Uterus (tissue), 4 donors: ENCODE data around the gene HADH. TPM values are rescaled to one million over a fixed set of nuclear protein-coding genes. Genes with fewer than 3 reads are reported as not detected.
A peak's percentile ranks its signal among the peaks of the same experiment; 100 is the strongest.

Experiments
- DNase-seq, 2 donors: peaks; one replicate each; pipeline ENCODE4 v3.0.0-alpha.2; 2019 to 2020
- H3K27ac ChIP-seq, 2 donors: fragments of 200-600 bp; sonication (generic); 1 replicate in 1 of 2; 2 replicates in 1 of 2; pipeline ENCODE4 v1.5.1; 2016 to 2018
- H3K27me3 ChIP-seq, 2 donors: fragments of 200-600 bp; sonication (generic); one replicate each; pipeline ENCODE4 v1.5.1; 2018 to 2019; ENCODE audit warnings: control low read depth in 1 of 2
- H3K36me3 ChIP-seq, 2 donors: fragments of 200-600 bp; sonication (generic); one replicate each; pipeline ENCODE4 v1.5.1; 2019; ENCODE audit warnings: control low read depth in 1 of 2
- H3K4me1 ChIP-seq, 2 donors: fragments of 200-600 bp; sonication (generic); one replicate each; pipeline ENCODE4 v1.5.1; 2018 to 2019; ENCODE audit warnings: control low read depth in 1 of 2
- H3K4me3 ChIP-seq, 2 donors: fragments of 200-600 bp; sonication (generic); 1 replicate in 1 of 2; 2 replicates in 1 of 2; pipeline ENCODE4 v1.5.1; 2018 to 2019; ENCODE audit warnings: mild to moderate bottlenecking in 1 of 2
- H3K9me3 ChIP-seq, 2 donors: fragments of 200-600 bp; sonication (generic); one replicate each; pipeline ENCODE4 v1.5.1; 2019; ENCODE audit warnings: control low read depth in 1 of 2
- POLR2A ChIP-seq, 2 donors: fragments of 450-650 bp; IDR thresholded peaks; one replicate each; pipeline ENCODE4 v1.6.1; 2016; ENCODE audit warnings: antibody characterized with exemption in 2 of 2, mild to moderate bottlenecking in 1 of 2, moderate library complexity in 1 of 2
- intact Hi-C: fragments of 100-400 bp; cut with DNase I; formaldehyde crosslinking; loops from one replicate; pipeline ENCODE4 v1.15.1; 2023; ENCODE audit warnings: low total_unique reads
- total RNA-seq, 4 donors: library from RNA; depleted of rRNA in 3 of 4; stranded (reverse); fragments of >200 nt in 3 of 4; gene quantifications; one replicate each; pipeline versions ENCODE4 v1.1.0 to v1.2.4, GENCODE V29; 2014 to 2023
- TF ChIP-seq, protein P1 (sequence below), 4 experiments: fragments of 200-600 bp in 2 of 4; fragments of 450-650 bp in 2 of 4; sonication (generic) in 2 of 4; IDR thresholded peaks; one replicate each; pipeline ENCODE4 v1.5.1; 2016 to 2019; ENCODE audit warnings: antibody characterized with exemption in 4 of 4, mild to moderate bottlenecking in 2 of 4, moderate library complexity in 1 of 4
- donor health status: DM: yes; HTN: yes; CAD: no.

HADH gene
- total RNA-seq, 4 donors from 2014 or later, result 32.0 to 63.5 (median 50.0) TPM

DNA sequence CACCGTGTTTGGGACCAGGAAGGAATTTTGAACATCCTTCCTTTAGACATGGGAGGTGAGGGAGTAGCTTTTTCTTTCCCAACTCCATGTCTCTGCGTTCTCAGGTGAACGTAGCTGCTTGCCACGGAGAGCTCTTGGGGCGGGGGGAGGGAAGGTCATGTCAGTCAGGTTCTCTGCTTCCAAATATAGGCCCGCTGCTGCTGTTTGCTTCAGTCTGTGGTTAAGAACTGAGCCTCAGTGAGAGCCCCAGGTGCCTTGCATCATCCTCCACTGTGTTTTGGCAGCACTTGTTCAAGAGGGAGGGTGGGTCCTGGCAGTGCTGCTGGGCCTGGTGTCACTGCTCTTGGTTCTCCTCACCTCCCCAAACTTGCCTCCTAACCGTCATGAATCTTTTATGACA, 46.5 kb downstream of the HADH start:
- no peak overlapping the region for H3K27ac ChIP-seq
- DNase-seq, result peak in 1 of 2 donors; percentile 24
- intact Hi-C loops, result no loop called here
- H3K9me3 ChIP-seq, result no peaks in the 10 kb centered on the region
- TF ChIP-seq POLR2A (IDR thresholded peaks at IDR 0.05), result no peak
- TF ChIP-seq, protein P1, sequence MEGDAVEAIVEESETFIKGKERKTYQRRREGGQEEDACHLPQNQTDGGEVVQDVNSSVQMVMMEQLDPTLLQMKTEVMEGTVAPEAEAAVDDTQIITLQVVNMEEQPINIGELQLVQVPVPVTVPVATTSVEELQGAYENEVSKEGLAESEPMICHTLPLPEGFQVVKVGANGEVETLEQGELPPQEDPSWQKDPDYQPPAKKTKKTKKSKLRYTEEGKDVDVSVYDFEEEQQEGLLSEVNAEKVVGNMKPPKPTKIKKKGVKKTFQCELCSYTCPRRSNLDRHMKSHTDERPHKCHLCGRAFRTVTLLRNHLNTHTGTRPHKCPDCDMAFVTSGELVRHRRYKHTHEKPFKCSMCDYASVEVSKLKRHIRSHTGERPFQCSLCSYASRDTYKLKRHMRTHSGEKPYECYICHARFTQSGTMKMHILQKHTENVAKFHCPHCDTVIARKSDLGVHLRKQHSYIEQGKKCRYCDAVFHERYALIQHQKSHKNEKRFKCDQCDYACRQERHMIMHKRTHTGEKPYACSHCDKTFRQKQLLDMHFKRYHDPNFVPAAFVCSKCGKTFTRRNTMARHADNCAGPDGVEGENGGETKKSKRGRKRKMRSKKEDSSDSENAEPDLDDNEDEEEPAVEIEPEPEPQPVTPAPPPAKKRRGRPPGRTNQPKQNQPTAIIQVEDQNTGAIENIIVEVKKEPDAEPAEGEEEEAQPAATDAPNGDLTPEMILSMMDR (IDR thresholded peaks at IDR 0.05), result no peak
- no peaks in the 10 kb centered on the region for H3K27me3 ChIP-seq
- no peaks in the 10 kb centered on the region for H3K4me1 ChIP-seq
- H3K36me3 ChIP-seq, result no peaks in the 10 kb centered on the region
- no peak overlapping the region for H3K4me3 ChIP-seq

DNA sequence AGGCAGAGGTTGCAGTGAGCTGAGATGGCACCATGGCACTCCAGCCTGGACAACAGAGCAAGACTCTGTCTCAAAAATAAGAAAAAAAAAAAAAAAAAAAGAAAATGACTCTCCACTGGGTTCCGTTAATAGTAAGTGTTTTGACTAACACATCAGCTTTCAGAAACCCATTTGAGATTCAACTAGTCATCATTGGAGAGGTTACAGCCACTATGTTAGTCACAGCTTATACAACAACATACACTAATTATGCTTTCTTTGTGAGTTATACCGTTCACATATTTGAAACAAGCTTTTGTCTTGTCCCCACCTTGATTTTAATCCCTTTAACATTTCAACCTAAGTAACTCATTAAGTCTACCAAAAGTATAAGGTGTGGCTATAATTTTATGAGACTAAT, 48.2 kb downstream of the HADH start:
- no peaks in the 10 kb centered on the region for H3K36me3 ChIP-seq
- H3K27me3 ChIP-seq, result no peaks in the 10 kb centered on the region
- H3K9me3 ChIP-seq, result no peaks in the 10 kb centered on the region
- H3K4me3 ChIP-seq, result no peak overlapping the region
- H3K27ac ChIP-seq, result no peak overlapping the region
- intact Hi-C loops, result no loop called here
- TF ChIP-seq, protein P1 (IDR thresholded peaks at IDR 0.05), result no peak
- no peak for TF ChIP-seq POLR2A (IDR thresholded peaks at IDR 0.05)
- H3K4me1 ChIP-seq, result no peaks in the 10 kb centered on the region
- DNase-seq, result no peak

DNA sequence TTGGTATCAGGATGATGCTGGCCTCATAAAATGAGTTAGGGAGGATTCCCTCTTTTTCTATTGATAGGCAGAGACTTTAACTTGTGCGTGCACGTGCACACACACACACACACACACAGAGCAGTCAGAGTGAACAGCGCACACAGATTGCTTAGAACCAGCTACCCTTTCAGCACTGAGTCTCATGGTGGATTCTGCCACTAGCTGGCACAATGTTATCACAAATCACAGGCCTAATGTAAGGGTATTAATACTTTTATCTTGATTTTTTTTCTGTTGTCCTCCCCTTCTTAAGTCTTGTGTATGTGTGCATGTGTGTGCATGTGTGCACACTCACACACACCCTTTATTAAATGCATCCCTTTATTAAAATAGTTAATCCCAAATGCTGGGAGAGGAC, 53.2 kb downstream of the HADH start:
- Histone ChIP-seq H3K36me3 (no peaks in the 10 kb centered on the region), H3K27ac (no peak overlapping the region), H3K4me1 (peaks cover 0 to 8% of the 10 kb centered on the region in 2 donors), H3K9me3 (no peaks in the 10 kb centered on the region), H3K27me3 (no peaks in the 10 kb centered on the region), H3K4me3 (no peak overlapping the region)
- TF ChIP-seq, protein P1 (IDR thresholded peaks at IDR 0.05), result no peak
- no peak for TF ChIP-seq POLR2A (IDR thresholded peaks at IDR 0.05)
- intact Hi-C loops, result no loop called here
- DNase-seq, result no peak

DNA sequence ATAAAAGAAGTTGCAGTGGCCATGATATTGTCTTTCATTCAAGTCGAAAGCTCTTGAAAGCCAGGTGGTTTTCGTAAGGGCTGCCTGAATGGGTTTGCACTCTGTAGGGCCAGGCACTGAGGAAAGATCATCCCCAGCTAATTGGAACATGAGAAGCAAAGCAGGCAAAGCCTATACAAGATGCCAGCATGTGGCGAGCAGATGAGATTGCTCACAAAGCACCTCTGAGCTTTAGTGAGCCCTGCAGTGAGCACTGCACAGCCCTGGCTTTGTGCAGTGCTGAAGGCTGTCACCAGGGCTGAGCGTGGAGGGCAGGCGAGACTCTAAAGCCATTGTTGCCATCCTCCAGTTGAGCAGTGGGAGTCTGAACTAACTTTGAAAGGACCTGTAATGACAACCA, 53.8 kb downstream of the HADH start:
- Histone ChIP-seq H3K4me1 (peaks cover 0 to 8% of the 10 kb centered on the region in 2 donors), H3K36me3 (no peaks in the 10 kb centered on the region), H3K27ac (no peak overlapping the region), H3K4me3 (no peak overlapping the region), H3K9me3 (no peaks in the 10 kb centered on the region), H3K27me3 (no peaks in the 10 kb centered on the region)
- DNase-seq, result no peak
- intact Hi-C loops, result no loop called here
- TF ChIP-seq POLR2A (IDR thresholded peaks at IDR 0.05), result no peak
- TF ChIP-seq, protein P1 (IDR thresholded peaks at IDR 0.05), result no peak

DNA sequence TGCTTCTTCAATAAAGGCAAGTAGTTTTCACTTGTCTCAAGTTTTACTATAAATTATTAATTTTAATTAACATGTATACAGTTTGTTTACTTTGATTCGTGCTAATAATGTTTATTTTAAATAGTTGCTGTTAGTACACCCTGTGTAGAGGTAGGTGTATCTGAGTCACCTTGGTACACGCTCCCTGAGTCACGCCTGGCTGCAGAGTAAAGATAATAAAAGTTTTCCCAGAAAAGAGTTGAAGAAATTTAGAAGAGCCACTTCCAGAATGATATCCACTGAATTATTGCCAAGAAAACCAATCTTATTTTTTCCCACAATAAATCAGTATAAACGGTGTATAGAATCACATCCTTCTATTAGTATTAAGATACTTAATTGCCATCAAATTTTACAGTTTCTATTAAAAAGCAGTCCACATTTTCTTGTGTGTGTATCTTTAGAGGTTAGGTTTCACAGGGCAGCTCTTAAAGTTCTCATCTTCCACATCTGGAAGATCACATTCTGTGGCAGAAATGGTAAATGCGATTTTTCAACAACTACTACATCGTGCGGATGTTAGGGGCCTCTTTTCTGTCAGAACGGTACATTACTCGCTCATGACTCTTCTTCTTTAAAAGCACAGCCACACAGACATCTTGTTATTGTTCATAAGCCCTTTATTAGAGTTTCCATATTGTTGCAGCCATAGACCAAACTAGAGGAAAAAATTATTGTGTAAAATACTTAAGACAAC, 55.4 kb downstream of the HADH start:
- no peak overlapping the region for H3K27ac ChIP-seq
- H3K4me1 ChIP-seq, result peaks cover 0 to 8% of the 10 kb centered on the region in 2 donors
- H3K9me3 ChIP-seq, result no peaks in the 10 kb centered on the region
- no peak overlapping the region for H3K4me3 ChIP-seq
- DNase-seq, result no peak
- TF ChIP-seq POLR2A (IDR thresholded peaks at IDR 0.05), result no peak
- TF ChIP-seq, protein P1 (IDR thresholded peaks at IDR 0.05), result no peak
- intact Hi-C loops, result no loop called here
- H3K36me3 ChIP-seq, result no peaks in the 10 kb centered on the region
- H3K27me3 ChIP-seq, result no peaks in the 10 kb centered on the region
